GM21390 (cell line): Measurements from ENCODE around the gene PAK6.

Experiments
- ATAC-seq: cut with Tn5 transposase; IDR thresholded peaks from one replicate; pipeline ENCODE4 v1.9.1; 2021; ENCODE audit not compliant: unreplicated experiment

The PAK6 gene

DNA sequence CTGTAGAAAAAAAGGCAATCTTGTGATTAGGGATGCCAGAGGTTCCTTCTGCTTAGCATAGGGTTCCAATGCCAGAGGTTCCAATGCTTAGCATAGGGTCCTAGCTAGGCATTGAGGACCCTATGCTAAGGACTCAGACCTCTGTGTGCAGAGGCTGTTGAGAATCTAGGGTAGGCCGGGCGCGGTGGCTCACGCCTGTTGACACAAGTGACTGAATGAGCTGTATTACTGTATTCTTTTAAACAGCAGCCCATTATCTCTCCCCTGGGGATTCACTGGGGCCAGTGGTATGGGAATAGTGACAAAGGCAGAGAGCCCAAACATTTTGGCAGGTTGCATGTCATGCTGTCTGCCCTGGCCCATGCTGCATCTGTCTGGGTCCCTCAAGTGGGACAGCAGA, 16.2 kb downstream of the PAK6 start:
- ATAC-seq: no peak

DNA sequence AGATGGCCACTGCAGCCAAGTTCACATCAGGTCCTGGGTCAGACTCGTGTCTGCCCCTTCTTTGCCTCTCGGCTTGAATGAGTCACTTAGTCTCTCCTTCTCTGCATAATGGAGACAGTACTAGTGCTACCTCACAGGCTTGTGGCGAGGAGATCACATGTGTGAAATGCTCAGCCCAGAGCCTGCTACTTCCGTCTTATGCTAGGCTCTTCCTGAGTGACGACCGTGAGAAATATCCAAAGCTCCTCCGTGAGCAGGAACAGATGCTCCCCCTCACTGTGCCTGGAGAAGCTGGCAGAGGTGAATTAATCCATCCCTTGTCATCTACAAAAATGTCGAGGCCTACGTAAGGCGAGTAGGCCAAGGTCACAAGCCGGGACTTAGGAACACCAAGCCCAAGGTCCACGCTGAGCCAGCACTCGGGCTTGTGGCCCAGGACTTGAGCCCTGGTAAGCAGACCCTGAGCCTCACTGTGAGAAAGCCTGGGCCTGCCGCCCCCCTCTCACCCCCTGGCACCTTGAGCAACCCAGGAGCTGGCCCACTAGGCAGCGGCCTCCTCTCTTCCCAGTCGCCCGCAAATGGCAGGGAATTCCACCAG, 17.9 kb downstream of the PAK6 start:
- no peak for ATAC-seq

DNA sequence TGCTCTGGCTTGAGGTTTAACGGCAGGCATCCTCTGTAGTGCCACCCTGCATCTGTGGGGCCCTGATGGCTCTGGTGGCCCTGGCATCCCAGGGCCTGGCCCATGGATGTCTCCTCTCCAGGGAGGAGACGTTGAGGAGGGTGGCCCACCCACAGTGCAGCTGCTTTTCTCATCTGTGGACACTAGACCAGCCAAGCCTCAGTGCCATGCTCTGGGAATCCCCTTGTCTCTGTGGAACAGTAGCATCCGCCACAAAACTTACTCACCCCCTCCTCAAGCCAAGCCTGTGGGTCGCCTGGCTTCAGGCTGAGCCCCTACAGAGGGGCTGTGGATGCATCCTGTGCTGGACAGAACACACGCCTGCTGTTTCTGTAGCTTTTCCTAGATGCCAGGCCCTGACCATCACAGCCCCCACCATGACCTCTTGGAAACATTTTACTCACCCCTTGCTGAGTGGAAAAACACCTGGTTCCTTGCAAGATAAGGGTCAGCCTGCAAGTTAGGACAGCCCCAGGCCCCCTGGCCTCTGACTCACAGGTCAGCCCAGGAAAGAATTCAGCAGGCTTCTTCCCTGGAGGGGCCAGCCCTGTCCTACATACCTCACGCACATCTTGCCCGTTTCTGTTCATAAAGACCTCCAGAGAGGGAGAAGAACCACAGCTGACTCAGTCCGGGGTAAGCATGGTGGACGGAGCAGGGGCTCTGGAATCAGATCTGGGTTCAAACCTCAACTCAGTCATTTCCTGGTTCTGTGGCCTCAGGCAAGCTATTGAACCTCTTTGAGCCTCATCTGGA, 19.0 kb downstream of the PAK6 start:
- no peak for ATAC-seq

DNA sequence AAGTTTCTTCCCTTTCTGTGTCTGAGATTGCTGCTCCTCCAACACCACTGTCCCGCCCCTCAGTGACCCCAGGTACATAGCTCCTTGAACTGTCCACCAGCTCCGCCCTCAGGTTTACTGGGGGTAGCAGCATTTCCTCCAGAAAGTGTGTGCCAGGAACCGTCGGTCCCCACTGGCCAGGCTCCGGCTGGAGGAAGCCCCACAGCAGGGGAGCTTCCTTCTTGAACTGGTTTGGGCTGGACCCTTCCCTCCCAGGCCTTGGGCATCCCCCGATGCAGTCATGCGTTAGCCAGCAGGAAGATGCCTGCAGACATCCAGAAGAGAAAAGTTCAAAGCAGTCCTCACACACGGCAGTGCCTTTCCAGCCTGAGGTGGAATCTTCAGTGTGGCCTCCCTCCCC, 19.7 kb downstream of the PAK6 start:
- ATAC-seq: no peak

DNA sequence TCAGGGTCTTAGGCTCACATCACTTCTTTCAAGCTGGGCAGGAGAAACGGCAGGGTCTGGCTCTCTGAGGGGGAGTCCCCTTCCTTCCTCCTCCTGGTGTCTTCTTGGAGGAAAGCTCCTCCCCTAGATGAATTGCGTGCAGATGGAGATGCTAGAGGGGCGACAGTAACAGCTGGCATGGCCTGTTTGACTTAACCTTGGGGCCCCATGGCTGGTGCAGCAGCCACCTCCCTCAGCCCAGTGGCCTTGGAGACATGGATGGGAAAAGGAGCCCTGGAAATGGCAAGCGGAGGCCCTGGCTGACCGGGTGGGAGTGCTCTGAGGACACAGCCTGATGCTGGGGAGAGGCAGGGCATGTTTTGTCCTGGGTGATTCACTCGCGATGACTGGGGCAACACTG, 20.2 kb downstream of the PAK6 start:
- no peak for ATAC-seq

DNA sequence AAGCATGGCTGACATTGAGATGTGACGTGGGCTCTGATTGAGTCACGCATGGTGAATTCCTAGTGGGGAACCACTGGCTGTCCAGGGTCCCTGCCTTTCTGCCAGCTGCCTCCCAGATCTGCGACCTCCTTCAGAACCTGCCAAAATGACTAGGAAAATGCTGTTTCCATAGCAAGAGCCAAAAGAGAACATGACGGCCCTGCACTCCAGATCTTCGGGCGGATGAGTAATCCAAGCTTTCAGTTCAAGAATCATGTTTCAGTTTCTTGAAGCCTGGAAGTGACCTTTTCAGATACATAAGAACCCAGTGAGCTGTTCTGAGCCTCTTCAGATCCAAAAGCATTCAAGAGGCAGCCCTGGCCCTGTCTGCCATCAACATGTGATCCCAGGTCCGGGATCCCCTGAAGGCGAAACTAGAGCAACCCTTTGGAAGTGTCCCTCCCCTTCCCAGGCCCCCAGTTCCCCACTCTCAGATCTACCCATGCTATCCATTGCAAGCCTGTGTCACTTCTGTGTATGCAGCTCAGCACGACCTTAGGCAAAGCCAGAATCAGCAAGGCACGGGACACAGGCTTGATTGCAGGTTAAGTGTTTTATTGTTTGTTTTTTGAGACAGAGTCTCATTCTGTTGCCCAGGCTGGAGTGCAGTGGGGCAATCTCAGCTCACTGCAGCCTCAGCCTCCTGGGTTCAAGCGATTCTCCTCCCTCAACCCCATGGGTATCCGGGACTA, 24.3 kb downstream of the PAK6 start:
- ATAC-seq: no peak

DNA sequence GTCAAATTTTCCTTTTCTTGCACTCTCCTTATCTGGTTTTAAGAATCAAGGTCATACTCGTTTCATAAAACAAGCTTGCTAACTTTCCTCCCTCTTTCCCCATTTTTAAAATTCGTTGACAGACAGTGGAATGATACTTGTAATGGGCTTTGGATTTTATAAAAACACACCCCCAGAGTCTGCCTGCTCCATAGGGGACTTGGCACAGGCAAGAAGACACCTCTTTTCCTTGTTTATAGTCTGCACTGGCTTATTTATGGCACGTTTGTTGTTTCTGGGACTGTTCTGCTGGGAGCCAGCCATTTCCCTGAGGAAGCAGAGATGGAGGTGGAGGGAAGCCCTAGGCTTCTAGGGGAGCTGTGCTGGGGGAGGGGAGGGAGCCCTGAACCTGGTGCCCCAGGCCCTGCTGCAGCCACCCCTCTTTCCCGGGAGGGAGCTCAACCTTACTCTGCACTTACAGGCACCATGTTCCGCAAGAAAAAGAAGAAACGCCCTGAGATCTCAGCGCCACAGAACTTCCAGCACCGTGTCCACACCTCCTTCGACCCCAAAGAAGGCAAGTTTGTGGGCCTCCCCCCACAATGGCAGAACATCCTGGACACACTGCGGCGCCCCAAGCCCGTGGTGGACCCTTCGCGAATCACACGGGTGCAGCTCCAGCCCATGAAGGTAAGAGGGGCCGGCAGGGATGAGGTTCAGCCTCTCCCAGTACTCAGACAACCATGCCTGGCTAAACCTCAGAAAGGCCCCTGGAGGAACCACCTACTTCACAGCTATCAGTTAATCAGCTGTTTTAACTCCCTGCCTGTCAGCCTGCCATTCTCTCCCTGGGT, 25.7 kb downstream of the PAK6 start:
- no peak for ATAC-seq

DNA sequence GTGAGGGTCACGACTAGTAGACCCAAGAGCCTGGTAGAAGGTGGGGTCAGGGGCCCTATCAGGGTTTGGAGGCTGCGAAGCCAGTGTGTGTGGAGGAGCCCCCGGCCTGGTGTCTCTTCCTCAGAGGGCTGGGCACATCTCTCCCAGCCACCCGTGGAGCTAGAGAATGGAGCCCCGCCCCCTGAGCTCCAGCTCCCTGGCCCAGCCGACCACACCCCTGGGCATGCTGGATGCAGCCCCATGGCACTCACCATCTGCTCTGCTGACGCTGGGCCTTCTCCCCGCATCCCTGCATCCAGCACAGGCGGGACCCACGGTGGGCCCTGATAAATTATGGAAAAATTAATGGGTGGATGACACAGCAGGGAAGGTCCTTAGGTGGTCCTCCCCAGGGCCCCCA, 26.5 kb downstream of the PAK6 start:
- no peak for ATAC-seq

DNA sequence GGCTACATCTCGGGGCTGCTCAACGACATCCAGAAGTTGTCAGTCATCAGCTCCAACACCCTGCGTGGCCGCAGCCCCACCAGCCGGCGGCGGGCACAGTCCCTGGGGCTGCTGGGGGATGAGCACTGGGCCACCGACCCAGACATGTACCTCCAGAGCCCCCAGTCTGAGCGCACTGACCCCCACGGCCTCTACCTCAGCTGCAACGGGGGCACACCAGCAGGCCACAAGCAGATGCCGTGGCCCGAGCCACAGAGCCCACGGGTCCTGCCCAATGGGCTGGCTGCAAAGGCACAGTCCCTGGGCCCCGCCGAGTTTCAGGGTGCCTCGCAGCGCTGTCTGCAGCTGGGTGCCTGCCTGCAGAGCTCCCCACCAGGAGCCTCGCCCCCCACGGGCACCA, 27.0 kb downstream of the PAK6 start:
- ATAC-seq: no peak

DNA sequence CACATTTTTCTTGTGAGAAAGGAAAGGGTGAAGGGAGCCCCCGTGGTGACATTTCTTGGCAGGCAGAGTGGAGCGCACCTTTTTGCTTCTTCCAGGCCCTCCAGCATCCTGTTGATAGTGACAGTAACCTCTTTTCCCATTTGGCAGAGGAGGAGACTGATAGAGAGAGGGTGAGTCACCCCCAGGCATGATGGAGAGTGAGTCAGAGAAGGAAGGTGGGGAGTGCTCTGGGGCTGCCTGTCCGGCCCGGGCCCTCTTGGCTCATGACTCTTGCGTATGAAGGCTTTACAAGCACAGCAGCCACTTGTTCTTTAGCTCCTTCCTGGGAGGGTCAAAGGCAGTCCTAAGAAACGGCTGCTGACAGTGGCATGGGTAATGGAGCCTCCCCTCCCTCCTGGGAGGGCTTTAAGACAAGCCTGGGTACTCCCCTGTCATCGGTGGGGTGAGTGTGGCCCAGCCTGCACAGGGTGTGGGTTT, 28.0 kb downstream of the PAK6 start:
- no peak for ATAC-seq

DNA sequence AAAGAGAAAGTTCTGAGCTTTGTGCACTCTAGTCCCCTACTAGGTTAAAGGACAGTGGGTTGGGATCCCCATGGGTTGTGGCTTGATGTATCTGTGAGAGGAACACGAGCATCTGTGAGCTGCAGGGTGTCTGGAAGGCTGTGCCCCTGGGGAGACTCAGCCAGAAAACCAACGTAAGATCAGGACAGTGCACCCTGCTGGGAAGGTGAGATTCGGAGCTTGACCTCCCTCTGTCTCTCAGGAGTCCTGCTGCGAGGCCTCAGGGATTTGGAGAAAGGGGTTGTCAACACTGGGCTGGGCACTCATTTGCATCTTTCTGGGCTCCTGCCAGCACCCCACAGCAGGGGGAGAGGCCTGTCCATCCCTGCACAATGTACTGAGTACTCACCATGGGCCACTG, 28.8 kb downstream of the PAK6 start:
- no peak for ATAC-seq

DNA sequence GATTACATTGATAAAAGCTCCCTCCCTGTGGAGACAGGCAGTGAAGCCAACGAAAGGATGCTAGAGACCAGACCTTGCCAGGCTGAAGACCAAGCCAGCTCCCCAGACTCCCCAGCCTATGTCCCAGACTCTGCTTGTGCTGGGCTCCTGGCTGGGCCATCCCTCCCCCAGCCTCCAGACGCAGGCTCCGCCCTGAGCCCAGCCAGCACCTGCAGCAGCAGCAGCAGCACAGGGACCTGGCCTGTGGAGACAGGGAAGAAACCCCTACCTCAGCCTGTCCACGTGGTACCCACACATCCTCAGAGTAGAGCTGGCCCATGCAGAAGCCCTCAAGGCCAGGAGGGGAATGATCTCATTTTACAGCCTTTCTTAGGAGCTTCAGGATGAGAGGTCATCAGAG, 30.7 kb downstream of the PAK6 start:
- ATAC-seq: no peak

DNA sequence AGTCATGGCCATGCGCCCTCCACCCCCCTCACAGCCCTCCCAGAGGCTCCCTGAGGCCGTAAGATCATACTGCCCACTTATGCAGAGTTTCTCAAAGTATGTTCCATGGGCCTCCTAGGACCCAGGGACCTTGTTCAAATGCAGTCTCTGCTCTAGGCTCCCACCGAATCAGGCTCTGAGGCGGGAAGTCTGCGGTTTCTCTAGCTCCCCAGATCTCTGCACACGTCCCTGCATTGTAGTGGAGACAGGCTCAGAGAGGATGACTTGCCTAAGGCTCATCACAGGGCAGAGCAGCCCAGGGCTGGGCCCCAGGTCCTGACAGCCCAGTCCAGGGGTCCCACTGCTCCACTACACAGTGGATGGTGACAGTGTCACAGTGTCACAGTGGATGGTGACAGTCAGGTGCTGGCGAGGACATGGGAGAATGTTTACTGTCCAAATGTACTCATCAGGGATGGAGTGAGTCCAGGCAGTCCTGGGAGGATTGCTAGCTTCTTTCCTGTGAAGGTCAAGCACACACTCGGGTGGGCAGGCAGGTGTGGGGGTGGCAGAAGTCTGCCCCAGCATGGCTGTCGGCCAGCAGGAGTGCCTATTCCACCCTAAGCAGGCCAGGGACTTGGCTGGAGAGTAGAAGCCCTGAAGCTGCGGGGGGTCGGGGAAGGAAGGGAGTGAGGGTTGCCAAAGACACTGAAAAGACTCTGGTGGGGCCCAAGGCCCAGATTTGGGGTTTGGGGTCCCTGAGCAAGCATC, 31.6 kb downstream of the PAK6 start:
- no peak for ATAC-seq

DNA sequence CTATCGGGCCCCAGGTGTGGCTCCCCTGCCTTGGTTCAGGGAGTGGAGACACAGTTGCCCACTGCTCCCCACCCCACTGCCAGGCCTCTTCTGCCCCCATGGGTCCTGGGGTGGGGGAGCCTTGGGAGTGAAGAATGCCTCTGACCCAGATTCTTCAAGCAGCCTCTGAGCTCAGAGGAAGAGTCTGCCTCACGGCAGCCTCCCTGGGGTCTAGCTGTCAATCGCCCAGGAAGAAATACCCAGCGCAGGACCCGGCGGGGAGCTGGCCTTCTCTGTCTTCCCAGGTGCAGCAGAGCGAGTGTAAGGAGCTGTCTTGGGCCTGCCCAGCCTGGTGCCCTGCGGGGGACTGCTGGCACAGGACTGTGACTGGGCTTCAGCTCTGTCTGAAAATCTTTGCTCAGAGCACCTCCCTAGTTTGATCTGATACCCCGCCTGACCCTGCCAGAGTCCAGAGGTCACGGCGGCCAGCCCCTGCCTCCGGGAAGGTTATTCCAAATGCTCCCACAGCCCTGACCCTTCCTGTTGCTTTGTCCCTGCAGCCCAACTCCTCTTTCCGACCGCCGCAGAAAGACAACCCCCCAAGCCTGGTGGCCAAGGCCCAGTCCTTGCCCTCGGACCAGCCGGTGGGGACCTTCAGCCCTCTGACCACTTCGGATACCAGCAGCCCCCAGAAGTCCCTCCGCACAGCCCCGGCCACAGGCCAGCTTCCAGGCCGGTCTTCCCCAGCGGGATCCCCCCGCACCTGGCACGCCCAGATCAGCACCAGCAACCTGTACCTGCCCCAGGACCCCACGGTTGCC, 33.0 kb downstream of the PAK6 start:
- ATAC-seq: no peak

DNA sequence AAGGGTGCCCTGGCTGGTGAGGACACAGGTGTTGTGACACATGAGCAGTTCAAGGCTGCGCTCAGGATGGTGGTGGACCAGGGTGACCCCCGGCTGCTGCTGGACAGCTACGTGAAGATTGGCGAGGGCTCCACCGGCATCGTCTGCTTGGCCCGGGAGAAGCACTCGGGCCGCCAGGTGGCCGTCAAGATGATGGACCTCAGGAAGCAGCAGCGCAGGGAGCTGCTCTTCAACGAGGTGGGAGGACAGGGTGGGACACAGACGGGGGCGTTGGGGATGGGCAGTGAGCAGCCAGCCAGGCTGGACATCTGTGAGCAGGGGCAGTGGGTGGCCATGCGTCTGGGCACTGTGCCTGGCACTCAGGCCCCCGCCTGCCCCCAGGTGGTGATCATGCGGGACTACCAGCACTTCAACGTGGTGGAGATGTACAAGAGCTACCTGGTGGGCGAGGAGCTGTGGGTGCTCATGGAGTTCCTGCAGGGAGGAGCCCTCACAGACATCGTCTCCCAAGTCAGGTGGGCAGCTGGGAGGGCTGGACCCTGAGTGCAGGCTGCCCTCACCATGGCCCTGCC, 33.7 kb downstream of the PAK6 start:
- ATAC-seq: no peak

DNA sequence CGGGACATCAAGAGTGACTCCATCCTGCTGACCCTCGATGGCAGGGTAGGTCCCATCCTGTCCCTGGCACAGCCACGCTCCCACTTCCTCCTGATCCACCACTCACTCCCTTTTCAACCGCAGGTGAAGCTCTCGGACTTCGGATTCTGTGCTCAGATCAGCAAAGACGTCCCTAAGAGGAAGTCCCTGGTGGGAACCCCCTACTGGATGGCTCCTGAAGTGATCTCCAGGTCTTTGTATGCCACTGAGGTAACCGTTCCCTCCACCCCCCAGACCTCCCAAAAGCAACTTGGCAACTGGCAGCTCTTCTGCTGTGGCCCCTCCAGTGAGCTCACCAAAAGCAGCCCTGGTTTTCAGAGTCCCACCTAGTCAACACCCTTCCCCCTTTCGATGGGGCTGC, 34.6 kb downstream of the PAK6 start:
- ATAC-seq: no peak

DNA sequence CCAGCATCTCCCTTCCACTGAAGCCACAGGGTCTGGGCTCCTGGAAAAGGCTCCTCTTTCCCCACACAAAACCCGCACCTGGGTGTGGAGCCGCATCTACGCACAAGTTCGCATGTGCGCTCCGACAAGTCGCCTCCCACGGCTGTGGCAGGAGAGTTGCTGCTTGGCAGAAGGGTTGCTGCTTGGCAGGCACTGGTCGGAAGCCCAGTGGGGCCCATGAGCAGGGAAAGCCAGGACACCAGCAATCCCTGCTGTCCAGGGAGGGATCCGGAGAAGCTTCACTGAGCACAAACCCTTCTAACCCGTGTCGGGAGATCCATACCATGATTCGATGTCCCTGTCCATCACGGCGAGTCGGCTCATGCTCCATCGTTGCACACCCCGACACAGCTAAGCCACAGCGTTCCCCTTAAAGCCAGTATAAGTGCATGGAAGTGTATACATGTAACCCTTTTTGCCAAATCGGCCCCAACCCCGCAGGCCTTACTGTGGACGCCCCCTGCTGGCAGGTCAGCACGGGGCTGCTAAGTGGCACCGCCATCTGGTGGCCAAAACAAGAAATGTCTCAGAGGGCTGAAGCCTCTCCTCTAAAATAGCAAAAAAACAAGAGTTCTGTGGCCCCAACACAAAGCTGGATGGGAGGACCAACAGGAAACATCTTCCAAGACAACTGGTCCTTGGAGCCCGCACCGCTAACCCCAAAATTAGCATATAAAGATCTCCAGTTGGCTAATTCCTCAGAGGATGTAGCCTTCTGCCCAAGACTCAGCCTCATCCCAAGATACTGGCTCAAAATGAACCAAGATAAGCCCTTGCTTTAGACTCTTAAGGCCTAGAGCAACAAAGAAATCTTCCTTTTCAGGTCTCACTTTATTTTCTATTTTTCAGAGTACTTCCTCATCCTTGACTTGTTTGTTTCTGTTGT, 35.7 kb downstream of the PAK6 start:
- no peak for ATAC-seq

DNA sequence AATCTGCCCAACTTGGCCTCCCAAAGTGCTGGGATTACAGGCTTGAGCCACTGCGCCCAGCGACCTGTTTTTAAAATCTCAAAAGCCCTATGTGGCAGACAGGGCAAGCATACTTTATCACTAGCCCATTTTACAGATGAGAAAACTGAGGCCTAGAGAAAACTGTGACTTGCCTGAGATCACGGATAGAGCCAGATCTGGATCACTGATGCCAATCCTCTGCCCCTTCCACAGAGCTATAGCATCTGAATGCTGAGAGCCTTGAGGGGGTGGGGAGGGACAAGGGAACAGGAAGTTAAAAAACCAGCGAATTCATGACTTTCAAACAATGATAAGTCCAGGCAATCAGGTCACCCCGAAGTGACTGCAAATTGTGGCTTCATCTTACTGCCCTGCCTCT, 36.7 kb downstream of the PAK6 start:
- no peak for ATAC-seq
